GOT3 (cell line): Measurements from ENCODE around the gene QDPR.

Experiments
- DNase-seq: peaks from one replicate; lab custom pipeline; 2025; ENCODE audit warnings: mixed read lengths; lab: John Stamatoyannopoulos, UW

The QDPR gene

DNA sequence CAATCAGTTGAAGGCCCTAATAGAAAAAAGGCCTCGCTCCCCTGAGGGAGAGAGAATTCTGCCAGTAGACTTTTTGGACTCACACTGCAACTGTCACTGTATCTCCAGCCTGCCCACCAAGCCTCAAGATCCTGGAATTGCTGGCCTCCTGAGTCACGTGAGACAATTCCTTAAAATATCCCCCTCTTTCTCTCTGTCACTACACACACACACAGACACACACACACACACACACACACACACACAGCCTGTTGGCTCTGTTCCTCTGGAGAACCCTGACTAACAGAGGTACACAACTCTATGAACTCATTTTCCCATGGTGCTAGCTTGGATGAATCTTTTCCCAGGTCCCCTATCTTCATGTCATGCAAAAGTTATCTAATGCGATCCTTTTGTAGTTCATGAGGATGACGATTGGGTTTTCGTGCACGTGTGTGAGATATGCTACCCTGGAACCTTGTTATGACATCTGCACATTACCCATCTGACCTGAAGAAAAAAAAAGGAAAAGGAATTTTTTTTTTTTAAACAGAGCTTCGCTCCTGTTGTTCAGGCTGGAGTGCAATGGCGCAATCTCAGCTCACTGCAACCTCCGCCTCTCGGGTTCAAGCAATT is 16.8 kb upstream of the QDPR start:
- DNase-seq = no peak

DNA sequence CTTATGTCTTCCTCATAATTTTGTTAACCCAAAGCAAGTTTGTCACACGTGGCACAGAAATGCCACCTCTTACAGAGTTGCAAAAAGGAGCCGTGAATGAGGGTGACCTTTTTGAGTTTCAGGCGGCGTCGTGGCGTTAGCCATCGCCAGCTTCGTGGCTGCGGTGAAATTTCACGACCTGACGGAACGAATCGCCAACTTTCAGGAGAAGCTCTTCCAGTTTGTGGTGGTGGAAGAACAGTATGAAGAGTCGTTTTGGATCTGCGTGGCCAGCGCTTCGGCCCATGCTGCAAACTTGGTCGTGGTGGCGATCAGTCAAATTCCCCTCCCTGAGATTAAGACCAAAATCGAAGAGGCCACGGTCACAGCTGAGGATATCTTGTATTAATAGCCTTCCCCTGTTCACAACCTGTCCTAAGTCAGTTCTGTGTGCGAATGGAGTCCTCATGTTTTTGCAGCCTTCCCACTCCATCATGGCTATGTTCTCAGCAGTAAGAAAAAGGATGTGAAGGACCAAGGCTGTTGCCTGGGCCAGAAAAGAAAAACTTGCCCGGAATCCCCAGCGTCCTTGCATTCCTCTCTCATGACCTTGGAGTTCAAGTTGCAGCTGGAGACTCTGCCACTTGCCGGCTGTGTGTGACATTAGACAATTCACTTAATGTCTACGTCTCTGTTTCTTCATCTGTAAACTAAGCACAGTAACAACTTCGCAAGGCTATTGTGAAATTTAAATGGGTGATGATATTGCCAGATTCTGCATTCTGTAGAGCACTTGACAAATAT is 15.0 kb upstream of the QDPR start:
- DNase-seq = no peak

DNA sequence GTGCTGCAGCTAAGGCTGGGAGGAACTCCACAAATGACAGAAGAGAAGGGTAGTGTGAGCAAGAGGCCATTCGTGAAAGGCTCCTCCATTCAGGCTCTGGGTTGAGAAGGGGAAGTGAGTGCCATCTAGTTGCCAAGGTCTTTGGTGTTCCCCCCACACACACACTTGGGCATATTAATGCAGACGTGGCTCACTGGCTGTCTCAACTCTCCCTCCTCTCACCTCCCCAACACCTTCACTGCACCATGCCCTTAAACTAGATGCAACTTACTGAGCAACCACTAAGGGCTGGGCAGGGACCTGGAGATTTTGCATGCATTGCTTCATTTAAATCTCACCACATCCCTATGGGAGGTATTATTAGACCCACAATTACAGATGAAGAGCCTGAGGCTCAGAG is 11.8 kb upstream of the QDPR start:
- no peak for DNase-seq

DNA sequence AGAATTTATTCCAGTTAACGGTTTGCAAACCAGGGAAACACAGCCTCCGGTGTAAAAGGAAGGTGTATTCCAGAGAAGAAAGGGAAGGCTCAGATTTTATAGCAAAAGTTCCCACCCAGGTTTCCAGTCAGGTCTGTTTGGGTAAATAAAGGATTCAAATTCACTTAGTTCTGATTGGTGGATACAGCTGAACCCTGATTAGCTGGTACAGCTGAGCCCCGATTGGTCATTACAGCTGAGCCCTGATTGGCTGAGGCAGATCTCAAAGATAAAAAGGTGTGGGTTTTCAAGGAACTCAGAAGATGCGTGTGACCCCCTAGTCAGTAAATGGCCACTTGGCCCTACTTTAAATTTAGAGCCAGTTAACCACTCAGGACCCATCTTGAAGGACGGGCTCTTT is 9.7 kb upstream of the QDPR start:
- DNase-seq = no peak

DNA sequence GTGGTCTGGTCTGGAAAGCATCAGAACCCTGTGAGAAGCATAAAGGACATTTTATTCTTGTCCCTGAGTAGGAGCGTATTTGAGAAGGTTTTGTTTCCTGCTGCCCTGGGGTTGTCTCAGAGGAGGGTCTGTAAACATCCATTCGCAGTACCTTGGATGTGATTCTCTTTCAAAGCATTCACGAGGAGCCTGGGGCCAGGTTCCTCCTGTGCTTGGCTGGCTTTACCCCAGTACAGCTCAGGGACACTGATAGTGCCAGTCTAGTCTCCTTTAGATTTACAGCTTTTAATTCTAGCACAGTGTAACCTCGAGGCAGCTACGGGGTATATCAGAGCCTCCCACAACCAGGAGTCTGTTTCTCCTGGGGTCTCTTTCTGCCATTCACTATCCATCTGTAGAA is 5.8 kb upstream of the QDPR start:
- DNase-seq = no peak

DNA sequence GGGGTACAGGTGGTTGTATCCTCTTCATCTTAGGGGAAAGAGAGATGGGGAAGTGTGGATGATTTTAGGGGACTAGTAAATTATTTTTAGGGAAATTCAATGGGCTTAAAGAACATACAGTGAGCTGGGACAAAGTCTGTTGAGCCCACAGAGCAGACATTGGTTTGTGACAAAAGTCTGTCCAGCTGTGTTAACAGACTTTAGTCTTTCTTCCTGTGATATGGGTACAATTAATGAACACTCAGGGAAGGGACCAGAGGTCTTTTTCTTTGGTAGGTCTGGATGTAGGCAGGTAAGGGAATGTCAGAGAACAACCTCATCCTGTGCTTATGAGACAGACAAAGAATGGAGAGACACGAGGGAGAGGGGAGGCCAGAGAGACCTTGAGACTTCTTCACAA is 5.1 kb upstream of the QDPR start:
- DNase-seq = no peak

DNA sequence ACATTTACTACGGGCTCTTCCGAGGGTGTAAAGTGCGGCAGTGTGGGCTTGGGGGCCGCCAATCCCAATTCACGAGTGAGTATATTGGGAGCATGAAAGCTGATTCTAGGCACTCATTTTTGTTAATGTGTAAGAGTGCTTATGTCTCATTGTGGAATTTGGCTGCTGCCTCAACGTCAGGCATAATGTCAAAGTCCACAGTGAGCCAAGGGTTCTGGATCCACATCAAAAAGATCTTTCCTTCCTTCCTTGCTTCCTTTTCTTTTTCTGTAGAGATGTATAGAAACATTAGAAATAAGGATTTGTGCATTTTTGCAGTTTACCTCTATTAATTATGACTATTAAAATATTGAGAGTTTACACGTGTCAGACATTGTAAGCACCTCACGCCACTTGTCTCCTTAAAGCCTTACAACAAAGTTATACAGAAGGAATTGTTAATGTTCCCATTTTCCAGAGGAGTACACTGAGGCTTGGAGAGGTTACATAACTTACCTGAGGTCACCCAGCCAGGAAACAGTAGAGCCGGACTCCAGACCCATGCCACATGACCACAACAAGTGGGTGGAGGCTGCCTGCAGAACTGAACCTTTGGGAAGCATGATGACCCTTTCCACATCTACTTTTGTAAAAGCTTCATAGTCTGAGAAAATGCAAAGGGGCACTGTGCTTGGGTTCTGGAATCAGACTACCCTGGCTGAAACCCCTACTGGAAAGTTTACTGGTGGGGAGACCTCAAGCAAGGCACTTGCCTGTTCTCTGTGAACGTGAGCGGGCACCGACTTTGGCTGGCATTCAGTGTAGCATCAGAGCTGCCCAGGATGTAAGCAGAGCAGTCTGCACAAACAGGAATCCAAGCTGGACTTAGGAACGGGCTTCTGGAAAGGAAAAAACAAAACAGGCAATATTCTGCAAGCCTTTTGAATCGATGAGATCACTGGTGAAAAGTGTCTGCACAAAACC is 3.8 kb upstream of the QDPR start:
- no peak for DNase-seq

DNA sequence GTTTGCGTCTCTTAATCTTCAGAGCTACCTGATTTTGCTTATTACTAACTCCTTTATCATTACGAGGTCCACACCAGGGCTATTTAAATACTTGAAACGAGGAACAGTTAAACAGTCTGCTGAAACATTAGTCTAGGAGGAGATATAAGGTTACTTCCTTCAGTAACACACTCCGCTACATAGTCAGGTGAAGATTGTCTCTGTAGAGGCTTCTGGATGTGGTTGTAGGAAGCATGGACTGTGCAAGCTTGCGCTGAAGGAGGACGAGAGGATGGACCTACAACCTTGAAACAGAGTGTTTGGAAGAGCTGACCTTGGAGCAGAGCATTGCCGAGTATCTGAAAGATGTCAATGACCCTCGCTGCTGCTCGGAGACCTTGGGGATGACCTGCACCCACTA is 3.0 kb upstream of the QDPR start, which contains the start of gene CLRN2:
Gene CLRN2 (plus strand): TSS at position 301 of the 400 bp plus-strand sequence. CDS start 102 bp downstream, outside the sequence.
- DNase-seq = no peak

DNA sequence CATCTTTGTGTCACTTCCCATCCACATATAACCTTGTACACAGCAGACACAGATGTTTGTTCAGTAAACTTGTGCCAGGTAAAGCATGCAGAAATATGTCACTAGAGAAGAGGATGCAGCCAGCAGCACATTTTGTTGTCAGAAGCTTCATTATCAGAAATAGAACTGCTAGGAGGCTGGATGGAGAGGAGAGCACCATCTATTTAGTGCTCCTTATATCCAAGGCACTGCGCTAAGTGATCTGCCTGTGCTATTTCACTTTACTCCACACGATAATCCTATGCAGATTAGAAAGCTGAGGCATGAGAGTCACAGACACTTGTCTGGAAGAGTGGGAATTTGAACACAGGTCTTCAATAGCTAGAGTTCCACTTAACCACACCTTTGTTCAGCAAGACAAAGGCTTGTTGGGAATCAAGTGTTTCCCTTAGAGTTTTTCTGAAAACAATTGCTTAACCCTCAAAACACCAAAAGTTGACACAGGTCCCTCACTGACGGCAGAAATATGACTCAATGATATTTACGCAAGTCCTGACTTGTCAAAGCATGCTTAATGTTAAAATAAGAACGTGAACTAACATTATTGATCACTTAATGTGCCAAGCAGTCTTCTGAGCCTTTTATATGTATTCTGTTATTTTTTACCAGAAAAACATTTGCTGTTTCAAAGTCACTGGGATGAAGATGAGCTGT is 1.2 kb upstream of the QDPR start:
- DNase-seq = no peak

DNA sequence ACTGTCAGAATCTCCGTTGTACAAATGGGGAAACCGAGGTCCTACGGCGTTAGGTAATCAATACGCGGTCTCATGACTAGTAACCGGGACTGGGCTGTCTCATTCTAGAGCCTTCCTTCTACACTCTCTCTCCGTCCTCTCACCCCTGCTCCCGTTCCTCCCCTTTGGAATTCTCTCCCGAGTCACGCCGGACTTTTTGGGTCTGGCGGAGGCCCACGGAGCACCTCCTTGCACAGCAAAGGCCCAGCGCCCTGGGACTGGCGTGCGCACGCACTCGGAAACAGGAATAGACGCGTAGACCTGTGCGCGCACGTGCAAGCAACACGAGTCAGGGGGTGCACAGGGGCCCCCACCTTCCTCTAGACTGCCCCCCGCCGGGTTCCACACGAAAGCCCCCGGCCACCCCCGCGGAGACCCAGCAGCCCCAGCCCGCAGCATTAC is 361 bp downstream of the QDPR start:
- DNase-seq = no peak

DNA sequence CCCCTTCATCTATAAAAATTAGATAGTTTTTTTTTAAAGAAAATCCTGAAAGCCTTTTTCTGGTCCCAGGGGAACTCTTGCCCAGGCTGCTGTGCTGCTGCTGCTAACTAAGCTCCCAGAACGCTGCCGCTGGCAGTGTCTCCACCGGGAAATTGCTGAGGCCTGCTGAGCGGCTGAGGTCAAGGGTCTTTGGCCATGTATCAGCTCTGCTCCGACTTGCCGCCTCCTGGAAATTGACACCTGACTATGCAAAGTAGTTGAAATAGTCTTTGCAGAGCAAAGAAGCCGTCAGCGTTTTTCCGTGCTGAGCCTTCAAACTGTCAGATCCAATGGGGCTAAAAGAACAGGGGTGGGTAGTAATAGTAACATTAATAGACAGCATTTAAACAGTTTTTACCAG is 839 bp downstream of the QDPR start:
- no peak for DNase-seq

DNA sequence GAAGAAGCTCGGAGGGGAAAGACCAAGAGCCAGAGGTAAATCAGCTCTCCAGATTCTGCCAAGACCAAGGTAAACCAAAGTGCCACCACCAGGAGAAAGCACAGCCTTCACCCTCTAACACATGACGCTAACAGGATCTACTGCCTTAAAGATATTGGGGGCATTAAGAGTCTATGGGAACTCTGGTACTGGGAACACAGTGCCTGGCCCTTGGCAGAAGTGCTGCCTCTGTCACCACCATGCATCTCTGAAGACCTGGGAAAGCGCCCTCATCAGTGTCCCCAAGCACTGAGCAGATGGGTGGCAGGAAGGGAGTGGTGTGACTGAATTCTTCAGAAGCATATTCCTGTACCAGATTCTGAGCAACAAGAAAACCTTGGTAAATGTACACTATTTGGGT is 1.3 kb downstream of the QDPR start:
- DNase-seq = no peak

DNA sequence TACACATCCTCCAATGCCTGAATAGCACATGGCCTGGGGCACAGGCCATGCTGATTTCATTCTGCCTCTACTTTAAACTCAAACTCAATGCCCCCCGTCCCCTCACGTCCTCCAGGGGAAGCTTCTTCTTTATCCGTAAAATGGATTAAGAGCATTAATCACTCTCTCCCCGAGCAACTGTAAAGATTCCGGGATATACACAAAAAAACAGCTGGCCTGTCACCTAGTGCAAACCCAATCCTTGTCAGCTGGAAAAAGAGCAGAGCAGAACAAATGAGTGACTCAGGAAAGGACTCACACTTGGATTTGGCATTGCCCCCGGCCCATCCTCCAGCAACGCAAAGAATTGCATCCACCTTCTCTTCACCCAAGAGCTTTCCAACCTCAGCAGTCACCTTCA is 7.8 kb downstream of the QDPR start:
- no peak for DNase-seq

DNA sequence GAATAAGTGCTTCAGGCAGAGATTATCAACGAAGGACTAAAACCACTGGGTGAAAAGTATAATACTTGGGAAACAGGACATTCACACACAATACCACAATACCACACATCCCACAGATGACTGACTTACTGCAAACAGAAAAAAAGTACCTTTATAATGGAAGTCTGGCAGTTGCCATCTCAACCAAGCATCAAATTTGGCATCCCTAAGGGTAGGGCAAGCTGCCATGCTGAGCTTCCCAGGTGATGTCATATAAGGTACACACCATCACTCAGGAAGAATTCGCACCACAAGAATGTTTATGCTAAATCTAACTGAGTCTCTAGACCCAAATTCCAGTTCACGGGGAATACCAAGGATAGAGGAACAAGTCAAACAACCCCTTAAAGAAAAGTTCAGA is 9.1 kb downstream of the QDPR start:
- DNase-seq = no peak

DNA sequence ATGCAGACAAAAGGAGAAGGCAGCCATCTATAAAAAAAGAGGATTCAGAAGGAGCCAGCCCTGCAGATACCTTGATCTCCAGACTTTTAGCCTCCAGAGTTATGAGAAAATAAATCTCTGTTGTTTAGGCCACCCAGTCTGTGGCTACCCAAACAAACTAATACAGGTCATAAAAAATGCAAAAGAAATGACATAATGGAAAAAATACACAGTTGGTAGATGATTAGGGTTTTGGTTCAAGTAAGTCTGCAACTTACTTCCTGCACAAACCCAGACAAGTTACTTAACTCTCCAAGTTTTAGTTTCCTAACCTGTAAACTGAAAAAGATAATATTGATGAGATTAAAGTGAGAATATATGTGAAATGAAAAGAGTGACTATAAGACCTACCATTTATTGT is 11.3 kb downstream of the QDPR start:
- no peak for DNase-seq

DNA sequence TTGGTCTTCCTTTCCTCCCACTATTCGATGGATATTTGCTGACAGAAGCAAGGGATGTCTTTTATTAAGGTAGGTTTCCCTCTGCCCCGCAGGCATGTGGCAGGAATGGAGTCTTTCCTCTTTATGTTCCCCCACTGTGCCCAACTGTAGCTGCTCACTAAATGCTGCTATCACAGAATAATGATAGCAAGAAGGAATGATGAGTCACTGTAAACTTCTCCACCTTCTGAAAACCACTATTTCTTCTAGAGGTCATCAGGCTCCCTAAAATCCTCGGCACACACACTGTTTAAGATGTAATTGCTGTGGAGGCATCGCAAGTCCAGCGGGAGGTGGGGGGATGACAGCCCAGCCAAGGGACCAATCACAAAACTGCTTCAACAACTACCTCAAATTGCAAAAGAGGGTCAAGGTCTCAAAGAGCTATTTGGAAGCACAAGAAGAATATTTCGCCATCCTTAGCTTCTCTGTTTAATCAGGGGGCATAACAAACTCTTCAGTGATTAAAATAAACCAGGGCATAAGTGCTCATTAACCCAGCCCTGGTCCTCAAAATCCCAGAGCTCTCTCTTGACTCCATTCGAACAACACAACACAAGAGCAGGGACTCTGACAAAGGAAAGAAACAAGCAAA is 13.9 kb downstream of the QDPR start:
- no peak for DNase-seq

DNA sequence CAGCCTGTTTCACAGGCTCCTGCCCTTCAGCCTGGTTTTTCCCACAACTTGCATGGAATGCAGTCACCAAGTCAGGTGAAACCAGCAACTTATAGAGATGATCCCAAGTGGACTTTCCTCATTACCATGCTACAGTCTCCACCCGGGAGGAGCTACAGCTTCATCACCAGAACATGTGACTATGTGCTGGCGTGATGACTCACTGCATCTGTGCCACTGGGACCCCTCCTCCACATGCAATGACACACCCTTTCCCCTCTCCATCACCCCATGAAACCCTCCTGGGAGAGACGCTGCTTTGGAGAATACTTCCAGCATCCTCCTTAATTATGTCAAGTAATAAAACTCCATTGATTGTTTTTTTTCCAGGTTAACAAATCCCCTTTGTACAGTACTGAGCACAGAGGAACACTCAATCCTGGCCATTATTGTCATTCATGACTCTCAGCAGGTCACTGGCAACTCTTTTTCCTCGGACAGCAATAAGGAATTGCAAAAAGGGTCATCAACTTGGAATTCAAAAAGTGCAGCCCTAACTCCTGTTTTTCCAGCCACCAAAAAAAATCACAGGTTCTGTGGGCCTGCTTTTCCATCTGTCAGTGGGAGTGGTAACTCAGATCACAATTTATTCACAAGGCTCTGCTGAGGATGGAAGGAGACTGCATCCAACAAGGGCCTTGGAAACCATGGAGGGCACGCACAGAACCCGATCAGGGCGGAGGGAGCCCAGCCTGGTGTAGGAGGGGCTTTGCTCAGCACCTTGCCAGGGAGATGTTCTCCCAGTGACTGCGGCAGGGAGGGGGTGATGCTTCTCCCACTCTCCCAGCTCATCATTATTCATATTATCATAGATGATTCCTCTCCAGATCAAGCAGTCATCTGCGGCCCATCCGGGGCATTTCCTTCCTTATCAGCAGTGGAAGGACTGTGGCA is 17.4 kb downstream of the QDPR start:
- peak; percentile 42 for DNase-seq

DNA sequence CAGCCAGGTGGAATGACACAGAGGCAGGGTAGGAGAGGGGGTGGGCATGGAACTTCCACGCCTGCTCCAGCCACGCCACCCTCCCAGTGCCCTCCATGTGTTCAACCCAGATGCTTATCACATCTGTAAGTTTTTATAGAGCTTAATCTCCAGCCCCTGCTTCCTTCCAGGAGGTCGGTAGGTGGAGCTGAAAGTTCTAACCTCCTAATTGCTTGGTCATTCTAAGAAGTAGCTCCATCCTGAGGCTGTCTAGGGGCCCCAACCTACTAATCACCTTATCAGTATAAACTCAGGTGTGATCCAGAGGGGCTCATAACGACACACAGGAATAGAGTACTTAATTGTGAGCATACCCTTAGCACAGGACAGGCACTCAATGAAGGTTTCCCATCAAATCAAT is 18.3 kb downstream of the QDPR start:
- no peak for DNase-seq

DNA sequence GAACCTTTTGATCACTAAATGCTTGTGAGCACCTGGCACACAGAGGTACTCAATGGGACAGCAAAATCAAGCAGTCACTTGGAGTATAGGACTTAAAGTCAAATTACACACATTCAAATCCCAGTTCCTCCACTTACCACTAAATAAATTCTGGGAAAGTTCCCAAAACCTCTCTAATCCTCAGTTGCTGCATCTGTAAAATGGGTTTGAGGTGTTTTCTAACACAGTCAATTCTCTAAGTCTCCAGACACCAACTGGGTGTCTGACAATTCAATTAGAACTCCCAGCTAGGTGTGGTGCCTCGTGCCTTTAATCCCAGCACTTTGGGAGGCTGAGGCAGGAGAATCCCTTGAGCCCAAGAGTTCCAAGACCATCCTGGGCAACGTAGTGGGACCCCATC is 19.0 kb downstream of the QDPR start:
- DNase-seq = no peak

DNA sequence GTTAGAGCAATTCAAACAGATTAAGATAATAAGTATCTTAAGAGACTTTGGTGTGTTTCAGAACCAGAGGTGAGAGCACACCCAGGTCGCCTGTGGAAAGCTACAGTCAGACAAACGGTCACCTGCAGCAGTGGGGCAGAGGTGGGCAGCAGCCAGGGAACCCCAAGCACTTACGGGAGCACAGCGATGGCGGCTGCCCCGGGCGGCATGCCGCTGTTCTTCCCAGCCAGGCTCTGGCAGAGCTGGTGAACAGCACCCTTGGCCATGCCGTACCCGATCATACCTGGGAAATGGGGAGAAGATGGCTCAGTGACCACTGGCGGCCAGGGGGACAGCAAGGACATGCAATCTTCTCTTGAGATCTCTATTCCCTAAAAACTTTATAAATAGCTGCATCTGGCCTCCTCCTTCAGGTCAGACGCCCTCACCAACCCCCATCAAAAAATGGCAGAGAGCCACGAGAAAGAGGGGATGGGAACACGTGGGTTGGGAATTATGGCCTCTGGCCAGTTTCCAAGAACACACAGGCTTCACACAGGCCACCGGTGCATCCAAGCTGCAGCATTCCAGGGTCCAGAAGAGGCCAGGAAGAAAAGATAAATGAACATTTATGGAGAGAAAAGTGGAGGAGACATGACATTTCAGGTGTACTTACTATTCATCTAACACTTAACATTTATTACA is 19.7 kb downstream of the QDPR start:
- DNase-seq = no peak
